ENCODE data around the gene MDM2.

DNA sequence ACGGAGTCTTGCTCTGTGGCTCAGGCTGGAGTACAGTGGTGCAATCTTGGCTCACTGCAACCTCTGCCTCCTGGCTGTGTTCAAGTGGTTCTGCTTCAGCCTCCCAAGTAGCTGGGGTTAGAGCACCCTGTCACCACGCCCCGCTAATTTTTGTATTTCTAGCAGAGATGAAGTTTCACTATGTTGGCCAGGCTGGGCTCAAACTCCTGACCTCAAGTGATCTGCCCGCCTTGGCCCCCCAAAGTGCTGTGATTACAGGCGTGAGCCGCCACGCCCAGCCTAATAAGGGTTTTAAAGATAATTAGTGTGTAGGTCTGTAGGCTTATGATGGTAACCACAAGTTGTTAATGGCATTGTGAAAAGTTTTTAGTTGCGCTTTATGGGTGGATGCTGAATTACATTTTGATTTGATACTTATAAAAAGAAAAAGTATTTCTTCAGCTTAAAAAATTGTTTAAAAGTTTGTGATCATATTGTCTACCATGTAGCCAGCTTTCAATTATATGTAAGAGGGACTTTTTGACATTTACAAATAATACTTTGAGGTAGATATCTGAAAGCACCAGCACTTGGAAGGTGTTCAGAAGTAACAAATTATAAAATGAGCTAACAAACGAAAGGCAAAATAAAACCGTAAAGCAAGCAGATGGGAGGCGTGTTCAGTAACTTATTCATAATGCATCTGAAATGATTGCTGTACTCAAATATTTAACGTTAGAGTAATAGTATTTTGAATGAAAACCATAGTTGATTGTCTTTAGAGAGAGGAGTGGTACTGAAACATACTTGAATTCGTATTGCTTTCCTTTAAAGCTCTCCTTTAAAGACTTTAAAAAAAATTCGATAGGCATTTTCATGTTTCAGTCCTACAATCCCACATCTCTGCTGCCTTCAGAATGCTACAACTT is 37.1 kb downstream of the MDM2 start:
- no peak for TF ChIP-seq GABPA (IDR thresholded peaks at IDR 0.05; ENCODE audit: low read depth)
- TF ChIP-seq, protein P1, sequence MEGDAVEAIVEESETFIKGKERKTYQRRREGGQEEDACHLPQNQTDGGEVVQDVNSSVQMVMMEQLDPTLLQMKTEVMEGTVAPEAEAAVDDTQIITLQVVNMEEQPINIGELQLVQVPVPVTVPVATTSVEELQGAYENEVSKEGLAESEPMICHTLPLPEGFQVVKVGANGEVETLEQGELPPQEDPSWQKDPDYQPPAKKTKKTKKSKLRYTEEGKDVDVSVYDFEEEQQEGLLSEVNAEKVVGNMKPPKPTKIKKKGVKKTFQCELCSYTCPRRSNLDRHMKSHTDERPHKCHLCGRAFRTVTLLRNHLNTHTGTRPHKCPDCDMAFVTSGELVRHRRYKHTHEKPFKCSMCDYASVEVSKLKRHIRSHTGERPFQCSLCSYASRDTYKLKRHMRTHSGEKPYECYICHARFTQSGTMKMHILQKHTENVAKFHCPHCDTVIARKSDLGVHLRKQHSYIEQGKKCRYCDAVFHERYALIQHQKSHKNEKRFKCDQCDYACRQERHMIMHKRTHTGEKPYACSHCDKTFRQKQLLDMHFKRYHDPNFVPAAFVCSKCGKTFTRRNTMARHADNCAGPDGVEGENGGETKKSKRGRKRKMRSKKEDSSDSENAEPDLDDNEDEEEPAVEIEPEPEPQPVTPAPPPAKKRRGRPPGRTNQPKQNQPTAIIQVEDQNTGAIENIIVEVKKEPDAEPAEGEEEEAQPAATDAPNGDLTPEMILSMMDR (IDR thresholded peaks at IDR 0.05 in 2 of 3, conservative IDR thresholded peaks at IDR 0.05 in 1 of 3; ENCODE audit: control insufficient read depth in 2 of 3, extremely low read depth in 1 of 3, insufficient read depth in 1 of 3, low read depth in 3 of 3, low read length in 3 of 3): no peak
- TF ChIP-seq, protein P2, sequence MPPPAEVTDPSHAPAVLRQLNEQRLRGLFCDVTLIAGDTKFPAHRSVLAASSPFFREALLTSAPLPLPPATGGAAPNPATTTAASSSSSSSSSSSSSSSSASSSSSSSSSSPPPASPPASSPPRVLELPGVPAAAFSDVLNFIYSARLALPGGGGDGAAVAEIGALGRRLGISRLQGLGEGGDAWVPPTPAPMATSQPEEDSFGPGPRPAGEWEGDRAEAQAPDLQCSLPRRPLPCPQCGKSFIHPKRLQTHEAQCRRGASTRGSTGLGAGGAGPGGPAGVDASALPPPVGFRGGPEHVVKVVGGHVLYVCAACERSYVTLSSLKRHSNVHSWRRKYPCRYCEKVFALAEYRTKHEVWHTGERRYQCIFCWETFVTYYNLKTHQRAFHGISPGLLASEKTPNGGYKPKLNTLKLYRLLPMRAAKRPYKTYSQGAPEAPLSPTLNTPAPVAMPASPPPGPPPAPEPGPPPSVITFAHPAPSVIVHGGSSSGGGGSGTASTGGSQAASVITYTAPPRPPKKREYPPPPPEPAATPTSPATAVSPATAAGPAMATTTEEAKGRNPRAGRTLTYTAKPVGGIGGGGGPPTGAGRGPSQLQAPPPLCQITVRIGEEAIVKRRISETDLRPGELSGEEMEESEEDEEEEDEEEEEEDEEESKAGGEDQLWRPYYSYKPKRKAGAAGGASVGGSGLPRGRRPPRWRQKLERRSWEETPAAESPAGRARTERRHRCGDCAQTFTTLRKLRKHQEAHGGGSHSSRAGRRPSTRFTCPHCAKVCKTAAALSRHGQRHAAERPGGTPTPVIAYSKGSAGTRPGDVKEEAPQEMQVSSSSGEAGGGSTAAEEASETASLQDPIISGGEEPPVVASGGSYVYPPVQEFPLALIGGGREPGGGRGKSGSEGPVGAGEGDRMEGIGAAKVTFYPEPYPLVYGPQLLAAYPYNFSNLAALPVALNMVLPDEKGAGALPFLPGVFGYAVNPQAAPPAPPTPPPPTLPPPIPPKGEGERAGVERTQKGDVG (CRISPR knock-in tag; IDR thresholded peaks at IDR 0.05): no peak
- no peak for TF ChIP-seq RBBP5 (conservative IDR thresholded peaks at IDR 0.05)
- TF ChIP-seq, protein P3, sequence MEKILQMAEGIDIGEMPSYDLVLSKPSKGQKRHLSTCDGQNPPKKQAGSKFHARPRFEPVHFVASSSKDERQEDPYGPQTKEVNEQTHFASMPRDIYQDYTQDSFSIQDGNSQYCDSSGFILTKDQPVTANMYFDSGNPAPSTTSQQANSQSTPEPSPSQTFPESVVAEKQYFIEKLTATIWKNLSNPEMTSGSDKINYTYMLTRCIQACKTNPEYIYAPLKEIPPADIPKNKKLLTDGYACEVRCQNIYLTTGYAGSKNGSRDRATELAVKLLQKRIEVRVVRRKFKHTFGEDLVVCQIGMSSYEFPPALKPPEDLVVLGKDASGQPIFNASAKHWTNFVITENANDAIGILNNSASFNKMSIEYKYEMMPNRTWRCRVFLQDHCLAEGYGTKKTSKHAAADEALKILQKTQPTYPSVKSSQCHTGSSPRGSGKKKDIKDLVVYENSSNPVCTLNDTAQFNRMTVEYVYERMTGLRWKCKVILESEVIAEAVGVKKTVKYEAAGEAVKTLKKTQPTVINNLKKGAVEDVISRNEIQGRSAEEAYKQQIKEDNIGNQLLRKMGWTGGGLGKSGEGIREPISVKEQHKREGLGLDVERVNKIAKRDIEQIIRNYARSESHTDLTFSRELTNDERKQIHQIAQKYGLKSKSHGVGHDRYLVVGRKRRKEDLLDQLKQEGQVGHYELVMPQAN (conservative IDR thresholded peaks at IDR 0.05): no peak
- TF ChIP-seq KDM1A (IDR thresholded peaks at IDR 0.05; ENCODE audit: borderline replicate concordance): no peak
- TF ChIP-seq POLR2A (IDR thresholded peaks at IDR 0.05; ENCODE audit: low read depth, low read length): no peak
- no peak for TF ChIP-seq SIX5 (IDR thresholded peaks at IDR 0.05; ENCODE audit: low read depth, low read length, severe bottlenecking)
- no peak for TF ChIP-seq SP1 (IDR thresholded peaks at IDR 0.05; ENCODE audit: low read depth, low read length)
- no peak for TF ChIP-seq MEF2A (IDR thresholded peaks at IDR 0.05; ENCODE audit: insufficient read depth, low read depth, low read length)
- TF ChIP-seq HDAC2 (IDR thresholded peaks at IDR 0.05): no peak
- TF ChIP-seq, protein P4, sequence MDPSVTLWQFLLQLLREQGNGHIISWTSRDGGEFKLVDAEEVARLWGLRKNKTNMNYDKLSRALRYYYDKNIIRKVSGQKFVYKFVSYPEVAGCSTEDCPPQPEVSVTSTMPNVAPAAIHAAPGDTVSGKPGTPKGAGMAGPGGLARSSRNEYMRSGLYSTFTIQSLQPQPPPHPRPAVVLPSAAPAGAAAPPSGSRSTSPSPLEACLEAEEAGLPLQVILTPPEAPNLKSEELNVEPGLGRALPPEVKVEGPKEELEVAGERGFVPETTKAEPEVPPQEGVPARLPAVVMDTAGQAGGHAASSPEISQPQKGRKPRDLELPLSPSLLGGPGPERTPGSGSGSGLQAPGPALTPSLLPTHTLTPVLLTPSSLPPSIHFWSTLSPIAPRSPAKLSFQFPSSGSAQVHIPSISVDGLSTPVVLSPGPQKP (IDR thresholded peaks at IDR 0.05; ENCODE audit: low read depth, low read length): no peak

Data from GM12878 (cell line).